ENCODE measurements around the gene ATP13A3.

GRCh38 chr3:194399874-194400411 lies 86.9 kb downstream of the ATP13A3 start:
- TF ChIP-seq FIP1L1 (IDR thresholded peaks at IDR 0.05; ENCODE audit: low read depth, low read length, poor library complexity, severe bottlenecking), result no peak
- no peak for TF ChIP-seq CTCF (IDR thresholded peaks at IDR 0.05 in 2 of 3, conservative IDR thresholded peaks at IDR 0.05 in 1 of 3; ENCODE audit: insufficient read depth in 2 of 3, low read depth in 1 of 3, low read length in 3 of 3)
- TF ChIP-seq POLR2A (conservative IDR thresholded peaks at IDR 0.05), result no peak
